Germinal center (tissue), 1 donor: ENCODE results near the gene IL1R1.

Source experiments
- DNase-seq: peaks from one replicate; pipeline ENCODE4 v3.0.0; 2012; ENCODE audit warnings: mixed read lengths, low spot score

The IL1R1 gene

DNA sequence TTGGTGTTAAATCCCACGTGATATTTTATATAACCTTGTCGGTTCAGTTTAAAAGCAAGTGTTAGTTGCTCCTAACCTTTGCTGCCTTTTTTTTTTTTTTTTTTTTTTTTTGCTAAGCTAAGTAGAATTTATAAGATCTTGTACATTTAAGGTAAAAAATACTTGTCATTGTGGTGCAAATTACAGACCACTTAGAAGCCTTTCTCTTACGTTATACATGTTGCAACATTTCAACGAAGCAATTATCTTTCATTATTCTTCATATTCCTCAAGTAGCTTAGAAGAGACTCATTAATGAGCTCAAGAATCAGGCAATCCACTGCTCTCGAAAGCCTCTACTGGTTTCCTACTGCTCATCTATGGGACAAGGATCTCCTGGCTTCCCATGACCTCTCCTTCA, 29.4 kb downstream of the IL1R1 start:
- DNase-seq: no peak

DNA sequence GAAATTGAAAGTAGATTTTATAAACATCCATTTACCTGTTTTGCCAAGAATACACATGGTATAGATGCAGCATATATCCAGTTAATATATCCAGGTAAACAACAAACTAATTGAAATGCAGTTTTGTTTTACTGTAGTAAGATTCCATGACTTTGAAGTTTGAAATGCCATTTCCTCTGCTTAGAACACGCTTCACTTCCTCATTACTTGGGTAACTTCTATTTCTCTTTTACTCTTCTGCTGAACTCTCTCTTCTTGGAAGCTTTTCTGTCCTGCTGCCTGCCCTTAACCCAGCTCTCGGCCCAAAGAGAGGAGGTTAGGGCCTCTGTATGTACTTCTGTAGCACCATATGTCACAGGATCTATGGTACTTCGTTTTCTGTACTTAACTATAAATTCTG, 30.2 kb downstream of the IL1R1 start:
- DNase-seq: no peak

DNA sequence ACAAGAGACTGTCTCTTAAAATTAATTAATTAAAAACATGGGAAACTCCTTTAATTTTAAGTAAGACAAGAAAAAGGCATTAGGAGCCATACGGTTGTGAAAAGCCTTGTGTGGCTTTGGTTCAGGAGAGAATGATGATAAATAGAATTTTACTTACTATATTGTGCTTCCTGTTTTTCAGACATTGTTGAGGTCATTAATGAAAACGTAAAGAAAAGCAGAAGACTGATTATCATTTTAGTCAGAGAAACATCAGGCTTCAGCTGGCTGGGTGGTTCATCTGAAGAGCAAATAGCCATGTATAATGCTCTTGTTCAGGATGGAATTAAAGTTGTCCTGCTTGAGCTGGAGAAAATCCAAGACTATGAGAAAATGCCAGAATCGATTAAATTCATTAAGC, 33.6 kb downstream of the IL1R1 start:
- no peak for DNase-seq

DNA sequence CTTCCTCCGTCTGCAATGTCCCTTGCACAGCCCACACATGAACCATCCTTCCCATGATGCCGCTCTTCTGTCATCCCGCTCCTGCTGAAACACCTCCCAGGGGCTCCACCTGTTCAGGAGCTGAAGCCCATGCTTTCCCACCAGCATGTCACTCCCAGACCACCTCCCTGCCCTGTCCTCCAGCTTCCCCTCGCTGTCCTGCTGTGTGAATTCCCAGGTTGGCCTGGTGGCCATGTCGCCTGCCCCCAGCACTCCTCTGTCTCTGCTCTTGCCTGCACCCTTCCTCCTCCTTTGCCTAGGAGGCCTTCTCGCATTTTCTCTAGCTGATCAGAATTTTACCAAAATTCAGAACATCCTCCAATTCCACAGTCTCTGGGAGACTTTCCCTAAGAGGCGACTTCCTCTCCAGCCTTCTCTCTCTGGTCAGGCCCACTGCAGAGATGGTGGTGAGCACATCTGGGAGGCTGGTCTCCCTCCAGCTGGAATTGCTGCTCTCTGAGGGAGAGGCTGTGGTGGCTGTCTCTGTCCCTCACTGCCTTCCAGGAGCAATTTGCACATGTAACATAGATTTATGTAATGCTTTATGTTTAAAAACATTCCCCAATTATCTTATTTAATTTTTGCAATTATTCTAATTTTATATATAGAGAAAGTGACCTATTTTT, 35.4 kb downstream of the IL1R1 start:
- DNase-seq: no peak

DNA sequence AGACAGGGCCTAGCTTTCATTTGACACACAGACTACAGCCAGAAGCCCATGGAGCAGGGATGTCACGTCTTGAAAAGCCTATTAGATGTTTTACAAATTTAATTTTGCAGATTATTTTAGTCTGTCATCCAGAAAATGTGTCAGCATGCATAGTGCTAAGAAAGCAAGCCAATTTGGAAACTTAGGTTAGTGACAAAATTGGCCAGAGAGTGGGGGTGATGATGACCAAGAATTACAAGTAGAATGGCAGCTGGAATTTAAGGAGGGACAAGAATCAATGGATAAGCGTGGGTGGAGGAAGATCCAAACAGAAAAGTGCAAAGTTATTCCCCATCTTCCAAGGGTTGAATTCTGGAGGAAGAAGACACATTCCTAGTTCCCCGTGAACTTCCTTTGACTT, 36.5 kb downstream of the IL1R1 start:
- no peak for DNase-seq

DNA sequence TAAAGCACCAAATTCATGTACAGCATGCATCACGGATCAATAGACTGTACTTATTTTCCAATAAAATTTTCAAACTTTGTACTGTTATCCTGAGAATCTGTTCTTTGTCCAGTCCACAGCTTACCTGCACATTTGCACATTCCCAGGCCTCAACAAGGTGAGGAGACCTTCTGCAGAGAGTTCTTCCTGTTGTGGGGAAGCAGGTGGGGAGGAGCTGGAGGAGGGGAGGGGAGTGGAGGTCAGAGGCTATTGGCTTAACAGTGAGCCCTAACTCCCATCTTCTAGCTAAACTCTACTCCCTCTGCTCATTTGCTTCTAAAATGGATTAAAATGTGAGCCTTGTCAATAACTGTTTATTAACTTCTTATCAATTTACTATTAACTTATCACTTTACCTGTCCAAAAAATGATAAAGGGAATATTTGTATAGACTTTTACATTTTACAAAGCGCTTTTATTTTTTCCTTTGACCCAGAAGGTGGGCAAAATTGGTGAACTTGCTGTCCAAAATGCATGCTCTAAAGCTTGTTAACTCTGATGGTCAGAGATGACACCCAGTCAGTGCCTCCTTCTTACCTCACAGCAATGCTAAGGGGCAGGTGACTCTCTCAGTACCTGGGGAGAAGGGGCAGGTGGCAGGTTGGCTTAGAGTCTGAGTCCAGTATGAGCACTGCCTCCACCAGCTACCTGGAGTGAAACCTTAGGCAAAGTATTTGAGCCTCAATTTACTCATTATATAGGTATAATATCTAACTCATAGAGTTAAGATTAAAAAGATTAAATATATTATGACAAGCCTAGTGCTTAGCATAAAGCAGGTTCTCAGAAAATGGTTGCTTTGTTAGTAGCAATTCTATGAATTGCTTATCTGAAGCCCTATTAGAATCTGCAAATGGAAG, 37.5 kb downstream of the IL1R1 start:
- DNase-seq: no peak

DNA sequence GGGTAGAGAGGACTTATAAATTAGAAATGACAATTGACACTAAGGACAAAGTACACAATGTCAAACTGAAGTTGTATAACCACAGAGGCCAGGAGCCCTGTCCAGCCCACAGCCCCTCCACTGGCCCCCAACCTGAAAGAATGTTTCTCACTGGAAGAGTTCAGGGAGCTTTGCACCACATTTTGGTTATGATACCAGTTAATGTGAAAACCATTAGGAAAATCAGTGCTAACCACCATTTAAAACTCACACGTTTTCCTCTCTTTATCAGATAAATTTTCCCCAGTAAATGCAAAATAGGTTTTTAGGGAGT, 38.1 kb downstream of the IL1R1 start:
- DNase-seq: no peak

DNA sequence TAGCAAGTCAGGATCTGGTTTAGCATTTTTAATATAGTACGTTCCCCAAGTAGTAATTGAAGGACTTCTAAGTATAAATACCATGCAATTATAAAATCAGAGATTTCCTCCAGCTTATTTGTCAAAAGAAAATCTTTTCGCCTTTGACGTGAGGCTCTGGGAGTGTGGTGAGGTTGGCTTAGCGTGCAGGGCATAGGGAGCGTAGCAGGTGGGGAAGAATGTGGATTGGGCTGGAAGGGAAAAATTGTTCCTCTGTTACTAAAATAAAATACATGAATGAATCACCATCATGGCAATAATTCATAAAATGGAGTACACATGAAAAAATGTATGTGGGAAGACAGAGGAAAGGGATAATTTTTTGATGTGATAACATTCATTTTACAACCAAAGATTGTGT, 38.8 kb downstream of the IL1R1 start:
- DNase-seq: no peak

DNA sequence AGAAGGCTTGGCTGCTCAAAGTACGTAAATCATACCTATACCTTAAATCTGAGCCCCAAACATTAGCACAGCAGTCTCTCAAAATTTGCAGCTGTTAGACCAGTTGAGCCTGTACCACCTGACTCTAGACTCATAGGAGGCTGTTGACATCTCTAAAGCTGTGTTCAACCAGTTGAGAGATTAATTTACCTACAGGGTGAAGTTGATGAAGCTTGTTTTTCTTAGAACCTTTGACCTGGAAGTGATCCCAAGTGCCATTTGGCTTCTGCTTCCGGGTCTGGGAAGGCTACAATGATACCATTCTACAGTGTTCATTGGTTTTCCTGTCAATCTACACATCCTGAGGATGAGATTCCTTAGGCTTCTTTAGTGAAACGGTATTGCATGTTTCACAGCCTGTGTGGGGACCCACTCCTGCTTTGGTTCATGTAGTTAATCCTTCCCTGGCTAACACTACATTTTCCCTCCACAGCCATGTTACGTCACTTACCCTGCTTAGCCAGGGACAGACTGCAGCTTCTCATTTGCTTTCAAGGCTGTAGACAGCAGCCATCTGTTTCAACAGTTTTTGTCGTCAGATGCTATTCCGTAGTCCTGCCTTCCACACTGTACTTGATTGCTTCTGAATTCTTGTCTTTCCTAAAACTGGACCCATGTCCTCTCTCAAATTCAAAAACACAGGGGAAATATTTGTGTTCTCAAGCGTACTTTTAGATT, 39.5 kb downstream of the IL1R1 start:
- no peak for DNase-seq

DNA sequence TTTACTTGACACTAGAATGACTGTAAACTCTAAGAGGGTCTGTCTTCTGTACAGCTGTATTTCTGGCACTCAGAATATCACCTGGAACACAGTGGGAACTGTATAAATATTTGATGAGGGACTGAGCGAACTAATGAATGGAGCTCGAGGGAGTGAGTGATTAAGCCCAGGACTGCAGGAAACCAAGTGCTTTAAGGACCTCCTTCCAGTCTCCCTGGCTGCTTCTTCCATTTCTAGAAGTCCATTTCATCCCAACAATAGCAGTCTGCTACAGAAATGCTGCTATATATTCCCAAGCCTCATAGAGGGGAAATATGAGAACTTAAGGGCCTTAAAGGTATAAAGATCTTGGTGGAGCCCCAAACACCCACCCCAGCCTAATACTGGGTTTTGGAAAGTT, 41.5 kb downstream of the IL1R1 start:
- DNase-seq: no peak

DNA sequence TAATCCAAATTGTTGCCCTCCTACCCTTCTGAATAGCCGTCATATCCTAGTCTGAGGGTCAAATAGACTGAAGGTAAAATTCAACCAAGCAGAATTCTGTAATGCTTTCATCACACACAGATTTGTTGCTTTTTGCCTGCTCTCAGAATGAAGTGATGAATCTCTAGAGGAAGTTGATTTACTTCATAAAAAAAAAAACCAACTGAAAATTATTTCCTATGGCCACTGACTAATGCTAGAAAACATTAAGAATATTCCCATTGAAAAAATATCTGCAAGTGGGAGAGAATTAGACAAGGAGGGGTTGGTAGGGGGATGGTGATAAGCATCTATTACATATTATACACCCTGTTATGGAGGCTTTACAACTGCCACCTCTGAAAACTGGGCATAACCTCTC, 42.0 kb downstream of the IL1R1 start:
- DNase-seq: no peak

DNA sequence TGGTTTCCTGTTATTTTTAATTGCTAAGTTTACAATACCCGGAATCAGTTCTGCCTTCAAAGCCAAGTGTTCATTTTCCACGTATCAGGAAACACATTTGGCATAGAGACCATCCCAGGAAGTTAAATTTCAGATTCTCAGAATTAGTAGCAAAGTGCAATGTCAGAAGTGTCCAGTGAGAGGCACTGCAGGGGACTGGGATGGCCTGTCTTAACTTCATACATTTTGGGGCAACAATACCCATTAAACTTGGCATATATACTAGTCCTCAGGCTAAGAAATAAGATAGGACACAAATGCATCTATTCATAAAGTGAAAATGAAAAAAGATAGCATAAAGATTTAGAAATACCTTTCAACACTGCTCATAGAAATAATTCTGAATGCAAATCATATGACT, 42.8 kb downstream of the IL1R1 start:
- DNase-seq: no peak

DNA sequence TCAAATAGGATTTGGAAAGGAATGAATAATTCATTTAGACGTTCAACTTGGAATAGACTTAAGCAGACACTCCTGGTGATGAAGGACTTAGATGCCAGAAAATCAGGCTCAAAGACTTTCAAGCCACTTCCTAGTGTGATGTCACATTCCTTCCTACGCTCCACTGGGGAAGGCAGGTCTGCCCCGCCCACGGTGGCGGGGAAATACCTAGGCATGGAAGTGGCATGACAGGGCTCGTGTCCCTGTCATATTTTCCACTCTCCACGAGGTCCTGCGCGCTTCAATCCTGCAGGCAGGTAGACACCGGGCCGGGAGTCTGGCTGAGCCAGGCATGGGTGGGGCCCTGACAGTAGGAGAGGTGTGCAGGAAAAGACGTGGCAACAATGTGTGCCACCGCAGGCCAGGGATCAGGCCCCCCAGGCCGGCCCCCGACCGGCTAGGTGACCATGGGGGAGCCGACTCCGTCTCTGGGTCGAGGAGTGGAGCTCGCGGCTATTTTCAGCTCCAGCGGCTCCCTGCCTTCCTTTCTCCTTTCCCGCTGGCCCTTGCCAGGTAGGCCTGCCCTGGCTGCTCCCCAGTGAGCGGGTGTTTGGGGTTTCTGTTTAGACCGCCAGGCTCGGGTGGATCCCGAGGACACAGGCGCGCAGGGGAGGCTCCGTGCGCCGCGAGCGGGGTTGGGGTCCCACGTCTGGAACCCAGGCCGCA, 44.4 kb downstream of the IL1R1 start, which contains the start of gene IL1RL2:
Gene IL1RL2 (plus strand): TSS at position 233 of the 705 bp plus-strand sequence. CDS start 845 bp downstream, outside the sequence.
- DNase-seq: no peak

DNA sequence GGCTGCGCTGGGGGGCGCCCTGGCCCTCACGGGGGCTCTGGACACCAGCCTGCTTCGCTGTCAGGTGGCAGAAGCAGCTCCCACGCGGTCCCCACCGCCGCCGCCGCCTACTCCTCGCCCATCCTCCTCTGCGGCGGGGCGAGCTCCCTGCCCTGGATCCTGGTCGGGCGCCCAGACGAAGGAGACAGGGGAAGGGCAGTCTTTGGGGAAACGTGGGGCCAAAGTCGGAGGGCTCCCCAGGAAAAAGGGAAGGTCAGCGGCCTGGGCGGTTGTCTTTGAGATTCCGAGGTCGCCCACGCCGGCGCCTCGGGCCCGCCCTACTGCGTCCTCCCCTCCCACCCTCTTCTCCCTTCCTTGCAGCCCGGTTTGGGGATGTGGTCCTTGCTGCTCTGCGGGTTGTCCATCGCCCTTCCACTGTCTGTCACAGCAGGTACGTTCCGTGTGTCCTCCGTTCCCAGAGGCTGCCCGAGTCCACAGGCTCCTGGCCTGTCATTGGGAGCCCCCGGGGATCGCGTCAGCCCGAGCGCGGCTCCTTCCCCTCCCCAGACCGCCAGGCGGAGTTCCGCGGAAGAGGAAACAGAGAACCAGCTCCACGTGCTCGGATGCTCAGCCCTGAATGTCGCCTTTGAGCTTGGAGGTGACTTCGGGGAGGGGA, 45.1 kb downstream of the IL1R1 start:
- DNase-seq: no peak

DNA sequence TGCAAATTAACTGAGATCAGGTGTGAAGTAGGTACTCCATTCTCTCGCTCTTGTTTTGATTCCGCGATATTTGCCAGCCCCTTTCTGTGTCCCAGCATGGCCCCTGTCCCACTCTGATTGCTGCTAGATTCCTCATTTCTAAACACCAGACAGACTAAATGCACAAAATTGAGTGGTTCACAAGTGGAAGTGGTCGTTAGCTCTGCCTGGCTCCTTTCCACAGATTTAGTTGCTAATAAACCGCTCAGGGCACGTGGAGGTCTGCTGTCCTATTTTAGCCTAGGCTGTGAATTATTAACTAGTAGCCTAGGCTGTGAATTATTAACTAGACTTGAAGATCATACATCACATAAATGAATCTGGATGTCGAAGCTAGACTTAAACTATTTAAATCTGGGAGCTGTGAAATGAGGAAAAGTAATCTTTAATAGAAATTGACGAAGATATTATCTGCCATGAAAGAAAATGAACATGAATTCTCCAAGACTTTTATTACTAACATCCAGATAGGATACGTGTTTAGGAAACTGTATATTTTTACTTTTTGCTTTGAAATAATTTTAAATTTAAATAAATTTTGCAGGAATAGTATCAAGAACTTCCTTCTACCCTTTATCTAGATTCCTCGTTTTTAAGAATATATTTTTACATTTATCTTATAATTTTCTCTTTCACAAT, 48.0 kb downstream of the IL1R1 start:
- no peak for DNase-seq

DNA sequence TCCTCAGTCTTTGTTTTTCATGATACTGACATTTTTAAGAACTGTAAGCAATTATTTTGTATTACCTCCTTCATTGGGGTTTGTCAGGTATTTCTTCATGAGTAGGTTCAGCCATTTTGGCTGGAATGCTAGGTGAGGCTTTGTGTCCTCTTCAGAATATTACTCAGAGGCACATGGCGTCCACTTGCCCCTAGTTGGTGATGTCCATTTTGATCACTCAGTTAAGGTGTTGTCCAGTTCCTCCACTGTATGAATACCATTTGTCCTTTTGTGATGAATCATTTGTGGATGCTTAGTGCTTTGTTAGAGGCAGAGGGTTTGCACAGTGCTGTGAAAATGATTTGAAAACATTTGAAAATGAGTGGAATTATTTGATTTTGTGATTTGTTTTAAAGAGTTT, 49.0 kb downstream of the IL1R1 start:
- no peak for DNase-seq

DNA sequence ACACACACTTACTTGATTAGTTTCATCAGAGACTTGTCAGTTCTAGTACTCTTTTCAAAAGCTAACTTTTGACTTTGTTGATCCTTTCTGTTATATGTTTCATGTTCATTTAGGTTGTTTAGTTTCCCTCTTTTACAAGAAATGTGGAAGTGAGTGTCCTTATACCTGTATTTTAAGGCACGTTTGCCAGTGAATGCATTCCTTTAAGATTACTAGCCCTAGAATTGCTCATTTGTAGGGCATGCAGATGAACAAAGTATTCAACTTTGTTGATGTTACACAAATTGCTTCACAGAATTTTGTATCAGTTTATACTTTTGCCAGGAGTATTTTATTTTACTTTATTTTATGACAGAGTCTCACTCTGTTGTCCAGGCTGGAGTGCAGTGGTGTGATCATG, 50.5 kb downstream of the IL1R1 start:
- DNase-seq: no peak

DNA sequence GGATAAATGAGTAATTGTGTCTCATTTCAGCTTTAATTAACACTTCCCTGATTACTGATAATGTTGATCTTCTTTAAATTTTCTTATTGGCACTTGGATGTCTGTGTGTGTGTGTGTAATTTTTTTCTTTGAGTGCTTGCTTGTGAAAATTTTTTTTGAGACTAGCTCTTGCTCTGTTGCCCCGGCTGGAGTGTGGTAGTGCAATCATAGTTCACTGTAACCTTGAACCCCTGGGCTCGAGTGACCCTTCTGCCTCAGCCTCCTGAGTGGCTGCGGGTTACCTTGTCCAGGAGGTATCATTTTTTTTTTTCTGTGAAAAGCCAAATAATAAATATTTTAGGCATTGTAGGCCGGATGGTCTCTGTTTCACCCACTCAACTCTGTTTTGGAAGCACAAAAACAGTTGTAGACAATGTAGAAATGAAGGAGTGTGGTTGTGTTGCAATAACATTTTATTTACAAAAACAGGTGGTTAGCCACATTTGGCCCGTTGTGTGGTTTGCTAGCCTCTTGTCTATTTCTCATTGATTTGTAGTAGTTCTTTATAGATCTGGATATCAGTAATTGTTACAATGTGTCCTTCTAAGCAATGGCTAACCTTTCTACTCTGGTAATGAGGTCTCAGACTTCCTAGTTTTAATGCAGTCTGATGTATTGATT, 52.2 kb downstream of the IL1R1 start:
- DNase-seq: no peak

DNA sequence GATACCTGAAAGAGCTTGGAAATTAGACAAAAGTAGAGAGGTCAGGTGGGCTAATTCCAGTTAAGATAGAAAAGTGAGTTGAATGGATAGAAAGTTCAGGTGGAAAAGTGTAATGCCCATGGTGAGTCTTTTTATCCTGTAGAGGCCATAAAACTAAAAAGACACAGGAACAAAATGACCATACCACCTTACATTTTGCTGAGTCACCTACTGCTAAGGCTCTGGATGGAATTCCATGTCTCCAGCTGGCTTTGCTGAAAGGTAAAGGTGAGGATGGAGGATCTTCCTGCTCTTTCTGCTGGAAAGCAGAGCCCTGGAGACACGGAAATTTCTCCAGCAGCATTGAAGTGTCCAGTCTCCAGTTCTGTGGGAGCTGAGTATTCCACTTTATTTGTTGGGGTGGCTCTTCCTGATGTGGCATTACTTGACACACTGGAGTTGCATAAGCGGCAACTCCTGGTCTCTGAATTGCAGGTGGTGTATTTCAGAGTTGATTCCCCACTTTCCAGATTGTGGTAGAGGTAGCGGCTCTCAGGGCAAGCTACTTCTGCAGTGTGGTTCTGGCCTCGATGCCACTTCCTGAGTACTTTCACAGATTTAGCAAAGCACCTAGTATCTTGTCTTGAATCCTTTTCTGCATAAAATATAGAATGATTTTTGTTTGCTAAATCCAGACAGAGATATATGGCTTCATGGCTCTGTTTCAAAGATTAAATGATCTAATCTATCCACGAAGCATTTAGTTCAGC, 55.0 kb downstream of the IL1R1 start:
- DNase-seq: no peak

DNA sequence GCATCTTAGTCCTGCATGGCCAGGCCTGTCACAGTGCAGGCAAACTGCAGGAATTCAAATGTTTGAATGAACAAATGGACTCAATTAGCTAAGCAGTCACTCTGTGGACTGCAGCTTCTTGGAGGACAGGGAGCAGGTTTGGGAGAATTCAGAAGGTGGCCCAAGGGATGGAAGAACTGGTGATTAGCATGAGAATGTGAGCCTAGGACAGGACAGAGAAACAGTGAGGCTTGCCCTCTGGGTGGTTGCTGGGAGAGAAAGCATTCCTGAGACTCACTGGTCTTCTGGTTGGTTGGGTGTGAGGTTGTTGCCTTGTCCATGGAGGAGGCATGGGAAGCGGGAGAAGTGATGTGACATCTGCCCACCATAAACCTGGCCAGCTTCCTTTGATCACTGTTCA, 58.0 kb downstream of the IL1R1 start:
- DNase-seq: no peak
